Body of pancreas (tissue), 4 donors: ENCODE measurements around the gene ATP7B.

Experiments
- POLR2A ChIP-seq, 3 donors: fragments of 450-650 bp; IDR thresholded peaks; one replicate each; pipeline ENCODE4 v1.6.1; 2016; ENCODE audit warnings: antibody characterized with exemption in 3 of 3, mild to moderate bottlenecking in 2 of 3
- TF ChIP-seq, protein P1 (sequence below), 7 experiments: fragments of 450-650 bp in 4 of 7; fragments of 200-600 bp in 3 of 7; sonication (generic) in 3 of 7; IDR thresholded peaks; one replicate each; pipeline ENCODE4 v1.5.1; 2016 to 2019; ENCODE audit warnings: antibody characterized with exemption in 7 of 7

DNA sequence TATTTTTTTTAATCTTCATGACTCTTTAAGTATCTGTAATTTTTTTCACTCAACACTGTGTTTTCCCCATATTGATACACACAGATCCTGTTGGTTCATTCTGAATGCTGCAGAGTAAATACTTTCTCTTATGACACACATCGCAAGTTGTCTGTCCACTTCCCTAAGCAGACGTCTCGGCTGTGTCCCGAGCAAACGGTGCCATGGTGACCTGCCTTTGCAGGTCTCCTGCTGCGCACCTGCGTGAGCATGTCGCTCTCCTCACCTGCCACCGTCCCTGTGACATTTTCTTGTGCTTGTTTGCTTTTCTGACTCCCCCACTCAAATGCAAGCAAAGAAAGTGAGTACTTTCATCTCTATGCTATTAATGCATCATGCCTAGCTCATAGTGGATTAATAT, 91.7 kb downstream of the ATP7B start:
- TF ChIP-seq, protein P1, sequence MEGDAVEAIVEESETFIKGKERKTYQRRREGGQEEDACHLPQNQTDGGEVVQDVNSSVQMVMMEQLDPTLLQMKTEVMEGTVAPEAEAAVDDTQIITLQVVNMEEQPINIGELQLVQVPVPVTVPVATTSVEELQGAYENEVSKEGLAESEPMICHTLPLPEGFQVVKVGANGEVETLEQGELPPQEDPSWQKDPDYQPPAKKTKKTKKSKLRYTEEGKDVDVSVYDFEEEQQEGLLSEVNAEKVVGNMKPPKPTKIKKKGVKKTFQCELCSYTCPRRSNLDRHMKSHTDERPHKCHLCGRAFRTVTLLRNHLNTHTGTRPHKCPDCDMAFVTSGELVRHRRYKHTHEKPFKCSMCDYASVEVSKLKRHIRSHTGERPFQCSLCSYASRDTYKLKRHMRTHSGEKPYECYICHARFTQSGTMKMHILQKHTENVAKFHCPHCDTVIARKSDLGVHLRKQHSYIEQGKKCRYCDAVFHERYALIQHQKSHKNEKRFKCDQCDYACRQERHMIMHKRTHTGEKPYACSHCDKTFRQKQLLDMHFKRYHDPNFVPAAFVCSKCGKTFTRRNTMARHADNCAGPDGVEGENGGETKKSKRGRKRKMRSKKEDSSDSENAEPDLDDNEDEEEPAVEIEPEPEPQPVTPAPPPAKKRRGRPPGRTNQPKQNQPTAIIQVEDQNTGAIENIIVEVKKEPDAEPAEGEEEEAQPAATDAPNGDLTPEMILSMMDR (IDR thresholded peaks at IDR 0.05) = no peak
- no peak for TF ChIP-seq POLR2A (IDR thresholded peaks at IDR 0.05)
